Esophagus mucosa (tissue), 1 donor: ENCODE measurements around the gene AGXT2. TPM values are rescaled to one million over a fixed set of nuclear protein-coding genes. Genes with fewer than 3 reads are reported as not detected.
"Not testable (repeated sequence)": the region's sequence is repeated elsewhere in the genome, so short reads cannot be mapped to it uniquely, and the experiment has no call there.

Experiments used
- ATAC-seq: fragments of 200-7000 bp; cut with Tn5 transposase; one replicate; pipeline ENCODE4 v1.9.1; 2020
- total RNA-seq: library from RNA; stranded (reverse); gene quantifications from one replicate; pipeline ENCODE4 v1.2.4, GENCODE V29; 2023
- donor health status: DM: yes; HTN: yes; CAD: no.

The AGXT2 gene
- total RNA-seq, 1 donor from 2014 or later, result not detected

- no peak for ATAC-seq
Measured at GRCh38 chr5:35050541-35051126, 2.9 kb upstream of the AGXT2 start.

GRCh38 chr5:35048910-35049309 lies 1.2 kb upstream of the AGXT2 start:
- ATAC-seq, result no peak

GRCh38 chr5:35046774-35047173 lies 975 bp downstream of the AGXT2 start:
- ATAC-seq, result no peak

GRCh38 chr5:35045280-35045679 lies 2.5 kb downstream of the AGXT2 start:
- no peak for ATAC-seq

- no peak for ATAC-seq
Measured at GRCh38 chr5:35044649-35045048, 3.1 kb downstream of the AGXT2 start.

- no peak for ATAC-seq
Measured at GRCh38 chr5:35042781-35043180, 5.0 kb downstream of the AGXT2 start.

GRCh38 chr5:35041261-35041660 lies 6.5 kb downstream of the AGXT2 start:
- no peak for ATAC-seq

GRCh38 chr5:35038891-35039290 lies 8.9 kb downstream of the AGXT2 start:
- ATAC-seq, result no peak

GRCh38 chr5:35036536-35036935 lies 11.2 kb downstream of the AGXT2 start:
- no peak for ATAC-seq

GRCh38 chr5:35035929-35036328 lies 11.8 kb downstream of the AGXT2 start:
- not testable (repeated sequence) for ATAC-seq

GRCh38 chr5:35035271-35035670 lies 12.5 kb downstream of the AGXT2 start:
- no peak for ATAC-seq

- no peak for ATAC-seq
Measured at GRCh38 chr5:35032356-35032755, 15.4 kb downstream of the AGXT2 start.

- ATAC-seq, result no peak
Measured at GRCh38 chr5:35031276-35031675, 16.5 kb downstream of the AGXT2 start.

- no peak for ATAC-seq
Measured at GRCh38 chr5:35030426-35031100, 17.2 kb downstream of the AGXT2 start.

- no peak for ATAC-seq
Measured at GRCh38 chr5:35029333-35029732, 18.4 kb downstream of the AGXT2 start.

- no peak for ATAC-seq
Measured at GRCh38 chr5:35026941-35027340, 20.8 kb downstream of the AGXT2 start.

GRCh38 chr5:35026280-35026840 lies 21.4 kb downstream of the AGXT2 start:
- ATAC-seq, result no peak

GRCh38 chr5:35024911-35025510 lies 22.7 kb downstream of the AGXT2 start:
- no peak for ATAC-seq

- ATAC-seq, result no peak
Measured at GRCh38 chr5:35023391-35024178, 24.2 kb downstream of the AGXT2 start.

GRCh38 chr5:35016174-35017051 lies 31.3 kb downstream of the AGXT2 start:
- no peak for ATAC-seq

- ATAC-seq, result no peak
Measured at GRCh38 chr5:35015063-35015462, 32.7 kb downstream of the AGXT2 start.

- ATAC-seq, result no peak
Measured at GRCh38 chr5:35012796-35013195, 35.0 kb downstream of the AGXT2 start.
